WERI-Rb-1 (cell line): ENCODE measurements around the gene CNTN5.

Source experiments
- DNase-seq: peaks from one replicate; pipeline ENCODE4 v3.0.0-alpha.2; 2020
- H3K27ac ChIP-seq: fragments of 250-450 bp; sonication (Bioruptor Pico); 2 replicates; pipeline ENCODE4 v1.5.1; 2020; ENCODE audit warnings: mild to moderate bottlenecking, moderate library complexity
- H3K27me3 ChIP-seq: fragments of 250-450 bp; sonication (Bioruptor Pico); 2 replicates; pipeline ENCODE4 v1.5.1; 2021; ENCODE audit warnings: mild to moderate bottlenecking, low read depth, moderate library complexity; ENCODE audit not compliant: insufficient read depth, severe bottlenecking
- H3K36me3 ChIP-seq: fragments of 250-450 bp; sonication (Bioruptor Pico); 2 replicates; pipeline ENCODE4 v1.5.1; 2020; ENCODE audit warnings: mild to moderate bottlenecking, moderate library complexity
- H3K4me3 ChIP-seq: 2 replicates; pipeline ENCODE4 v1.5.1; 2011; ENCODE audit warnings: low read depth, mild to moderate bottlenecking, control low read depth, low read length
- H3K9me3 ChIP-seq: fragments of 250-450 bp; sonication (Bioruptor Pico); 2 replicates; pipeline ENCODE4 v1.5.1; 2021; ENCODE audit warnings: mild to moderate bottlenecking, moderate library complexity; ENCODE audit not compliant: severe bottlenecking
- TF ChIP-seq, protein P1 (sequence below): IDR thresholded peaks from 2 replicates; pipeline ENCODE4 v1.5.1; 2011; ENCODE audit warnings: low read depth, mild to moderate bottlenecking, control low read depth, inconsistent platforms, low read length

The CNTN5 gene

DNA sequence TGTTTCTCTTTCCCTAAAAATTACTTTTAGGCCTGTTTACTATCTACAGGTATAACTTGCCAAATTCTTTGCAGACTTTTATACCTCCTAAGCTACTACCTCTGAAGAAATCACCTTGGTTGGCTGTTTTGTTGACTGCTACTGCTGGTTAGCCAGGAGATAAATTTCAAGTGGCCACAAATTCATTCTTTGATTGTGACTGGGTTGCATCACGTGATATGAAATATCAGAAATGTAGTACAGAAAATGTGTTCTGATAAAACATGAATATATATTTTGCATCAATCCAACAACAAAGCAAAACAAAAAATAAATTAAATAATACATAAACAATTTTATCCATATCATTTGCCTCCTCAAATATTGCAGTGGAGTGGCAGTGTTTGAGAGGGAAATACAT is 291.1 kb downstream of the CNTN5 start:
- Histone ChIP-seq H3K4me3 (no peak overlapping the region), H3K36me3 (no peaks in the 10 kb centered on the region), H3K27me3 (no peaks in the 10 kb centered on the region), H3K9me3 (no peaks in the 10 kb centered on the region), H3K27ac (no peak overlapping the region)
- no peak for DNase-seq
- TF ChIP-seq, protein P1, sequence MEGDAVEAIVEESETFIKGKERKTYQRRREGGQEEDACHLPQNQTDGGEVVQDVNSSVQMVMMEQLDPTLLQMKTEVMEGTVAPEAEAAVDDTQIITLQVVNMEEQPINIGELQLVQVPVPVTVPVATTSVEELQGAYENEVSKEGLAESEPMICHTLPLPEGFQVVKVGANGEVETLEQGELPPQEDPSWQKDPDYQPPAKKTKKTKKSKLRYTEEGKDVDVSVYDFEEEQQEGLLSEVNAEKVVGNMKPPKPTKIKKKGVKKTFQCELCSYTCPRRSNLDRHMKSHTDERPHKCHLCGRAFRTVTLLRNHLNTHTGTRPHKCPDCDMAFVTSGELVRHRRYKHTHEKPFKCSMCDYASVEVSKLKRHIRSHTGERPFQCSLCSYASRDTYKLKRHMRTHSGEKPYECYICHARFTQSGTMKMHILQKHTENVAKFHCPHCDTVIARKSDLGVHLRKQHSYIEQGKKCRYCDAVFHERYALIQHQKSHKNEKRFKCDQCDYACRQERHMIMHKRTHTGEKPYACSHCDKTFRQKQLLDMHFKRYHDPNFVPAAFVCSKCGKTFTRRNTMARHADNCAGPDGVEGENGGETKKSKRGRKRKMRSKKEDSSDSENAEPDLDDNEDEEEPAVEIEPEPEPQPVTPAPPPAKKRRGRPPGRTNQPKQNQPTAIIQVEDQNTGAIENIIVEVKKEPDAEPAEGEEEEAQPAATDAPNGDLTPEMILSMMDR: no peak

DNA sequence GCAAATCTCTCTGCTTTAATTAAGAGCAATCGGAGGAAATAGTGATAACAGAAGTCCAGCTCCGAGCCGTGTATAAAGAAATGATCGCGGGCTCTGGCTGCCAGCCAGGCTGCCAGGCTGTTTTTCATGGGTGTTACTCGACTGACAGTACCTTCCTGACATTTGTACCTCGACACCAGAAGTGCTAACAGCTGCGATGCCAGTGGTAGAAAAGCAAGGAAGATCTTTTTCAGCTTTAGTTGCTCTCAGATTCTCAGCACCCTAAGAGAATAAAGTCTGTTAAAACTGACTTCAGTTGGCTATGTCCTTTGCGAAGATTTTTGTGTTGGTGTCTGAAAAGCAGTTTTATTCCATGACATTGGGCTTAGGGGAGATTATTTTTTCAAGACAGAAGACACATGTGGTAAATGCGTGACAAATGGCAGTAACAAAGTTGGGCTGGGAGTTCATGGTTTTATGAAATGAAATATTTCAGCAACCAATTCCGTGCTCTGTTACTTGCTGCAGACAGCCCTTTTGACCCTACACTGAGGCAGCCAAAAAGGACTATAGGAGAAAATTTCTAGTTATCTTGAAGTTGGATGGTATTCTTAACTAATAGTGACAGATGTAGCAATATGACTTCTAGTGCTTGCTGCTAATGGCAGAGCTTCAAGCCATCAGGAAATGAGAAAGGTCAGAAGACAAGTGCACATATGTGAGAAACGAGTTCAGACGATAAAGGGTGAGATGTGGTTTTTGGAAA is 296.2 kb downstream of the CNTN5 start:
- no peak for DNase-seq
- no peak overlapping the region for H3K27ac ChIP-seq

DNA sequence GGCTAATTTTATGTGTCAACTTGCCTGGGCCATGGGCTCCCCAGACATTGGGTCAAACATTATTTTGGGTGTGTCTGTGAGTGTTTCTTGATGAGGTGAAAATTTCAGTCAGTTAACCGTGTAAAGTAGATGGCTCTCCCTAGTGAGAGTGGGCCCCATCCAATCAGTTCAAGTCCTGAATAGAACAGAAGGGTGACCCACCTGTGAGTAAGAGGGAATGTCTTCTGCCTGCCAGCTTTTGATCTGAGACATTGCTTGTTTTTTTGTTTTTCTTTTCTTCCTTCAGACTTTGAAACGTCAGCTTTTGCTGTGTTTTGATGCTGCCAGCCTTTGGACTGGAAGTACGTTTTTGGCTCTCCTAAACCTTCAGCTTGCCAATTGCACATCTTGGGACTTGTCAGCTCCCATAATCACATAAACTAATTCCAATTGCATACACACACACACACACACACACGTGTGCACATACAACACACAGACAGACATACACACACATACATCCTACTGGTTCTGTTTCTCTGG is 300.1 kb downstream of the CNTN5 start:
- H3K9me3 ChIP-seq: no peaks in the 10 kb centered on the region
- no peak overlapping the region for H3K27ac ChIP-seq
- H3K36me3 ChIP-seq: no peaks in the 10 kb centered on the region
- TF ChIP-seq, protein P1: no peak
- no peak overlapping the region for H3K4me3 ChIP-seq
- no peak for DNase-seq
- H3K27me3 ChIP-seq: no peaks in the 10 kb centered on the region

More for the DNA sequence above, 296.2 kb downstream of the CNTN5 start:
- TF ChIP-seq, protein P1: no peak
- H3K36me3 ChIP-seq: no peaks in the 10 kb centered on the region
- H3K27me3 ChIP-seq: no peaks in the 10 kb centered on the region
- no peaks in the 10 kb centered on the region for H3K9me3 ChIP-seq
- no peak overlapping the region for H3K4me3 ChIP-seq

DNA sequence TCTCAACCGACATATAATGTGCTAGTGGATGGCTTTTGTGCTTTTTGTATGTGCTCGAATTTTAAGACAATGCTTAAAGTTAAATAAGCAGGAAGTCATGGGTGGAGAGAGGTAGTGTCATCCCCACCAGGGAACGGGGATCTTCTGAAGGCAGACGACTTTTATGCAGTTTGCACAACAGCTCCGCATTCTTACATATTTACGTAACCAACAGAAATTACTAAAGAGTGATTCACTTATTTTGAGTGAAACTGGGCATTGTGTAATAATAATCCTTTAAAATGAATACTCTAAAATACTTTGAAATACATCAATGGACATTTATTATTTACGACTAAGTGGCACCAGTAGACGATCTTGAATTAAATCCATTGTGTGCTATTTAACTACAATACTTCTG is 305.1 kb downstream of the CNTN5 start:
- H3K27ac ChIP-seq: no peak overlapping the region
- H3K27me3 ChIP-seq: no peaks in the 10 kb centered on the region
- H3K36me3 ChIP-seq: no peaks in the 10 kb centered on the region
- TF ChIP-seq, protein P1: no peak
- DNase-seq: no peak
- H3K9me3 ChIP-seq: no peaks in the 10 kb centered on the region
- no peak overlapping the region for H3K4me3 ChIP-seq

DNA sequence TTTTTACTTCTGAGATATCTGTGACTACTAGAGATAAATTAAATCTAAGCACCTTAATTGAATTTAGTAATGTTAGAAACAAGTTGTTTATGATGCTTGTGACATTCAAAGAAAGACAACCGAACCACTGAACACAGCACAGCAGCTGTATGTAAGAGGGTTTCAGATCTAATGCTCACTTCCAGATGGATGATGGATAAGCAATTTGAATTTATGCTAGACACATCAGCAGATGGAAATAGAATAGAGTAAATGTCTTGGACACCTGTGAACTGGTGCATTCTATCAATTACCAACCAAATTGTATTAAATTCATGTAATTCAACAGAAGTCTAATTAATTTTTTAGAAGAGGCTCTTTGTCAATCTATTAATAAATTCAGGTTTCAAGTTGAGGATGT is 306.3 kb downstream of the CNTN5 start:
- H3K27ac ChIP-seq: no peak overlapping the region
- no peak for DNase-seq
- H3K36me3 ChIP-seq: no peaks in the 10 kb centered on the region
- H3K27me3 ChIP-seq: no peaks in the 10 kb centered on the region
- H3K4me3 ChIP-seq: no peak overlapping the region
- no peaks in the 10 kb centered on the region for H3K9me3 ChIP-seq
- TF ChIP-seq, protein P1: no peak

DNA sequence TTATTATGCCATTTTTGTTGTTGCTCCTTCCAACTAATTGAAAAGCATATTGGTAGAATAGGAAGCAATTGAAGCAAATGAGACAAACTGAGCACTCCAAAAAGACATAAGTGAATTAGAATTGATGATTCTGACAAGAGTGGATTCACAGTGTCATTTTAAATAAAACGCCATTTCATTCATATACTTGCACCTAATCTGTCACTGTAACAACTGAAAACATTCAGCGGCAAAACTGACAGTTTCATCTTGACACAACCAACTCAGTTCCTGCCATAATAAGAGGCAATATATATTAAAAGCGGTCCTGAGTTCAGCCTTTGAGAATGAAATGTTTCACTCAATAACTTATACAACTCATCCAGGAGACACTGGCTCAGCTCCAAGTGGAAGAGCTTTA is 306.8 kb downstream of the CNTN5 start:
- H3K9me3 ChIP-seq: no peaks in the 10 kb centered on the region
- no peaks in the 10 kb centered on the region for H3K27me3 ChIP-seq
- no peak for DNase-seq
- H3K27ac ChIP-seq: no peak overlapping the region
- H3K36me3 ChIP-seq: no peaks in the 10 kb centered on the region
- H3K4me3 ChIP-seq: no peak overlapping the region
- TF ChIP-seq, protein P1: no peak
